DND-41 (cell line): Measurements from ENCODE around the gene MARK2.

Source experiments
- CTCF ChIP-seq: IDR thresholded peaks from 2 replicates; pipeline ENCODE4 v1.5.1; 2012; ENCODE audit warnings: borderline replicate concordance, low read length, moderate library complexity, mild to moderate bottlenecking; ENCODE audit not compliant: poor library complexity, severe bottlenecking; ENCODE audit errors: extremely low read depth
- EZH2 ChIP-seq: IDR thresholded peaks from 3 replicates; pipeline ENCODE4 v1.6.1; 2012; ENCODE audit warnings: borderline replicate concordance, low read depth, mild to moderate bottlenecking, moderate library complexity, low read length, inconsistent platforms; ENCODE audit not compliant: severe bottlenecking

GRCh38 chr11:63920939-63921417, 82.1 kb downstream of the MARK2 start:
- no peak for TF ChIP-seq CTCF
- TF ChIP-seq EZH2 = no peak
